H9 (cell line): ENCODE data around the gene CCDC191. TPM values are rescaled to one million over a fixed set of nuclear protein-coding genes. Genes with fewer than 3 reads are reported as not detected.

Experiments
- DNase-seq: peaks from one replicate; pipeline ENCODE4 v3.0.0-alpha.2; 2017
- H2AFZ ChIP-seq: one replicate; pipeline ENCODE4 v1.6.1; 2013; ENCODE audit warnings: mild to moderate bottlenecking, low read length, control low read depth, moderate library complexity
- H2AK5ac ChIP-seq: 2 replicates; pipeline ENCODE4 v1.6.1; 2013; ENCODE audit warnings: low read length, control low read depth, mixed read lengths; ENCODE audit not compliant: insufficient read length
- H2BK120ac ChIP-seq: one replicate; pipeline ENCODE4 v1.6.1; 2013; ENCODE audit warnings: low read depth, mild to moderate bottlenecking, low read length, control low read depth, inconsistent platforms; ENCODE audit not compliant: poor library complexity, severe bottlenecking
- H2BK12ac ChIP-seq: 2 replicates; pipeline ENCODE4 v1.6.1; 2013; ENCODE audit warnings: low read length, control low read depth, mixed read lengths, low read depth; ENCODE audit not compliant: insufficient read length
- H2BK15ac ChIP-seq: 2 replicates; pipeline ENCODE4 v1.6.1; 2013; ENCODE audit warnings: low read depth, low read length, control low read depth
- H2BK20ac ChIP-seq: one replicate; pipeline ENCODE4 v1.6.1; 2013; ENCODE audit warnings: low read depth, mild to moderate bottlenecking, low read length, control low read depth, inconsistent platforms; ENCODE audit not compliant: poor library complexity, severe bottlenecking
- H2BK5ac ChIP-seq: 2 replicates; pipeline ENCODE4 v1.6.1; 2013; ENCODE audit warnings: low read length, control low read depth, mixed read lengths; ENCODE audit not compliant: insufficient read length
- H3K14ac ChIP-seq: 2 replicates; pipeline ENCODE4 v1.6.1; 2013; ENCODE audit warnings: low read length, control low read depth; ENCODE audit not compliant: insufficient read depth
- H3K18ac ChIP-seq: 2 replicates; pipeline ENCODE4 v1.6.1; 2013; ENCODE audit warnings: low read depth, mild to moderate bottlenecking, mixed read lengths, low read length, control low read depth; ENCODE audit not compliant: insufficient read length
- H3K23ac ChIP-seq: 2 replicates; pipeline ENCODE4 v1.6.1; 2013; ENCODE audit warnings: low read length, control low read depth, mixed read lengths, low read depth; ENCODE audit not compliant: insufficient read length
- H3K23me2 ChIP-seq: 2 replicates; pipeline ENCODE4 v1.6.1; 2013; ENCODE audit warnings: low read depth, mild to moderate bottlenecking, mixed read lengths, low read length, control low read depth; ENCODE audit not compliant: insufficient read length, poor library complexity, severe bottlenecking
- H3K27ac ChIP-seq: 2 replicates; pipeline ENCODE4 v1.5.1; 2013; ENCODE audit warnings: low read length, control low read depth, mixed read lengths, low read depth; ENCODE audit not compliant: insufficient read length
- H3K27me3 ChIP-seq: 2 replicates; pipeline ENCODE4 v1.6.1; 2013; ENCODE audit warnings: low read length, control low read depth, inconsistent platforms; ENCODE audit not compliant: insufficient read depth
- H3K4ac ChIP-seq: 2 replicates; pipeline ENCODE4 v1.6.1; 2013; ENCODE audit warnings: low read depth, mild to moderate bottlenecking, control low read depth, inconsistent platforms, low read length, moderate library complexity
- H3K4me1 ChIP-seq: 2 replicates; pipeline ENCODE4 v1.6.1; 2013; ENCODE audit warnings: low read length, control low read depth, inconsistent platforms; ENCODE audit not compliant: insufficient read depth
- H3K4me2 ChIP-seq: 2 replicates; pipeline ENCODE4 v1.6.1; 2013; ENCODE audit warnings: low read length, control low read depth, mixed read lengths; ENCODE audit not compliant: insufficient read length, insufficient read depth
- H3K56ac ChIP-seq: 2 replicates; pipeline ENCODE4 v1.6.1; 2013; ENCODE audit warnings: low read depth, mild to moderate bottlenecking, mixed read lengths, low read length, control low read depth; ENCODE audit not compliant: insufficient read length
- H3K79me1 ChIP-seq: 2 replicates; pipeline ENCODE4 v1.6.1; 2013; ENCODE audit warnings: low read depth, mild to moderate bottlenecking, moderate library complexity, low read length, control low read depth, inconsistent platforms; ENCODE audit not compliant: insufficient read depth, poor library complexity, severe bottlenecking
- H3K79me2 ChIP-seq: 2 replicates; pipeline ENCODE4 v1.6.1; 2013; ENCODE audit warnings: low read length, control low read depth, inconsistent platforms; ENCODE audit not compliant: insufficient read depth
- H3K9ac ChIP-seq: 2 replicates; pipeline ENCODE4 v1.6.1; 2013; ENCODE audit warnings: low read length, control low read depth, mixed read lengths; ENCODE audit not compliant: insufficient read length; ENCODE audit errors: extremely low read depth
- H3K9me3 ChIP-seq: one replicate; pipeline ENCODE4 v1.6.1; 2013; ENCODE audit warnings: low read depth, low read length, inconsistent platforms; ENCODE audit not compliant: control insufficient read depth
- H3T11ph ChIP-seq: one replicate; pipeline ENCODE4 v1.6.1; 2013; ENCODE audit warnings: mild to moderate bottlenecking, low read length, control low read depth, inconsistent platforms
- H4K20me1 ChIP-seq: one replicate; pipeline ENCODE4 v1.6.1; 2013; ENCODE audit not compliant: control insufficient read depth, insufficient read length, insufficient read depth
- H4K5ac ChIP-seq: 2 replicates; pipeline ENCODE4 v1.6.1; 2013; ENCODE audit warnings: low read depth, mild to moderate bottlenecking, mixed read lengths, low read length, control low read depth; ENCODE audit not compliant: insufficient read length
- H4K8ac ChIP-seq: replicated peaks from 2 replicates; pipeline ENCODE4 v1.6.1; 2013; ENCODE audit warnings: low read length, control low read depth, mixed read lengths, low read depth; ENCODE audit not compliant: insufficient read length
- H4K91ac ChIP-seq: 2 replicates; pipeline ENCODE4 v1.6.1; 2013; ENCODE audit warnings: low read depth, mild to moderate bottlenecking, moderate library complexity, mixed read lengths, low read length, control low read depth; ENCODE audit not compliant: insufficient read length
- H3K27ac Mint-ChIP-seq, 3 experiments: 2 replicates in 2 of 3; 3 replicates in 1 of 3; pipeline ENCODE4 v1.8.0; 2020 to 2021; ENCODE audit warnings: mixed read lengths in 3 of 3, mild to moderate bottlenecking in 1 of 3, moderate library complexity in 1 of 3
- H3K27me3 Mint-ChIP-seq: 2 replicates; pipeline ENCODE4 v1.8.0; 2021; ENCODE audit warnings: low read depth, mild to moderate bottlenecking, moderate library complexity, mixed read lengths
- H3K36me3 Mint-ChIP-seq, 3 experiments: 2 replicates in 2 of 3; 3 replicates in 1 of 3; pipeline ENCODE4 v1.8.0; 2020 to 2021; ENCODE audit warnings: low read depth in 3 of 3, mixed read lengths in 3 of 3; ENCODE audit not compliant: insufficient read depth in 1 of 3
- H3K4me1 Mint-ChIP-seq, 2 experiments: 2 replicates each; pipeline ENCODE4 v1.8.0; 2020; ENCODE audit warnings: mixed read lengths in 2 of 2
- H3K4me3 Mint-ChIP-seq, 2 experiments: 2 replicates in 1 of 2; 3 replicates in 1 of 2; pipeline ENCODE4 v1.8.0; 2020 to 2021; ENCODE audit warnings: mild to moderate bottlenecking in 2 of 2, mixed read lengths in 2 of 2, moderate library complexity in 1 of 2
- H3K9me3 Mint-ChIP-seq, 2 experiments: 2 replicates in 1 of 2; 3 replicates in 1 of 2; pipeline ENCODE4 v1.8.0; 2020; ENCODE audit warnings: mild to moderate bottlenecking in 2 of 2, mixed read lengths in 2 of 2, moderate library complexity in 1 of 2
- WGBS: extraction: QIAGEN DNeasy Blood & Tissue Kit; methylation state at CpG from one replicate; pipeline ENCODE4 v1.1.7; 2013; ENCODE audit warnings: missing lambda C conversion rate, low lambda C conversion rate, mixed read lengths; ENCODE audit not compliant: insufficient read length; ENCODE audit errors: extremely low coverage; 5-methylcytosine and 5-hydroxymethylcytosine counted together
- total RNA-seq: library from RNA; stranded (reverse); gene quantifications from 2 replicates; pipeline ENCODE4 v1.2.1, GENCODE V29; 2021
- TF ChIP-seq, protein P1 (sequence below): fragments of 200-600 bp; sonication (generic); conservative IDR thresholded peaks from 3 replicates; pipeline ENCODE4 v1.8.0; 2021; ENCODE audit warnings: antibody characterized with exemption, mild to moderate bottlenecking

CCDC191 gene
- total RNA-seq, 1 experiment from 2014 or later = 0.68 TPM

DNA sequence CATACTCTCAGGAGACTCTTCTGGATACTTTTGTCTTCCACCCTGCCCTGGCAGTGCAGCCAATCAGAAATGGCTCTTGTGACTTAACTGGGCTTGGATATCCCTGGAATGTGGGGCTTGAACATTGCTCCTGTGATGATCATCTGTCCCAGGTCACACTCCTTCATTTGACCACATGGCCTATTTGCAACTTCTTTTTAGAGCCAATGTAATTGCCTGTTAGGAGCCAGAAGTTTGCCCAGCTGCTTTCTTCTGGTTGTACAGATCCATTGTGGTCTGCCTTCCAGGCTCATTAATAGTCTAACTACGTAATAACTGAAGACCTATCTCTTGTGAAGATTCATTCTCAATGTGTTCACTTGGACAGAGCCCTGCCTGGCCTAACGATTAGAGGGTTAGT, 30.0 kb upstream of the CCDC191 start:
- peaks cover 0 to 2% of the 10 kb centered on the region in 2 experiments; a peak in 2 of 5 replicates for H3K9me3 Mint-ChIP-seq

More for the DNA sequence above, 30.0 kb upstream of the CCDC191 start:
- H3K56ac ChIP-seq = no peak overlapping the region
- H3K4me3 Mint-ChIP-seq = no peak overlapping the region
- no peak overlapping the region for H3K14ac ChIP-seq
- H3K4me1 Mint-ChIP-seq = peaks cover 0 to 3% of the 10 kb centered on the region in 2 experiments; a peak in 1 of 4 replicates
- H4K20me1 ChIP-seq = no peaks in the 10 kb centered on the region
- no peak overlapping the region for H2AFZ ChIP-seq
- H3K18ac ChIP-seq = no peak overlapping the region
- H4K5ac ChIP-seq = no peak overlapping the region
- no peak overlapping the region for H3T11ph ChIP-seq
- TF ChIP-seq, protein P1, sequence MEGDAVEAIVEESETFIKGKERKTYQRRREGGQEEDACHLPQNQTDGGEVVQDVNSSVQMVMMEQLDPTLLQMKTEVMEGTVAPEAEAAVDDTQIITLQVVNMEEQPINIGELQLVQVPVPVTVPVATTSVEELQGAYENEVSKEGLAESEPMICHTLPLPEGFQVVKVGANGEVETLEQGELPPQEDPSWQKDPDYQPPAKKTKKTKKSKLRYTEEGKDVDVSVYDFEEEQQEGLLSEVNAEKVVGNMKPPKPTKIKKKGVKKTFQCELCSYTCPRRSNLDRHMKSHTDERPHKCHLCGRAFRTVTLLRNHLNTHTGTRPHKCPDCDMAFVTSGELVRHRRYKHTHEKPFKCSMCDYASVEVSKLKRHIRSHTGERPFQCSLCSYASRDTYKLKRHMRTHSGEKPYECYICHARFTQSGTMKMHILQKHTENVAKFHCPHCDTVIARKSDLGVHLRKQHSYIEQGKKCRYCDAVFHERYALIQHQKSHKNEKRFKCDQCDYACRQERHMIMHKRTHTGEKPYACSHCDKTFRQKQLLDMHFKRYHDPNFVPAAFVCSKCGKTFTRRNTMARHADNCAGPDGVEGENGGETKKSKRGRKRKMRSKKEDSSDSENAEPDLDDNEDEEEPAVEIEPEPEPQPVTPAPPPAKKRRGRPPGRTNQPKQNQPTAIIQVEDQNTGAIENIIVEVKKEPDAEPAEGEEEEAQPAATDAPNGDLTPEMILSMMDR = no peak
- no peak overlapping the region for H2BK20ac ChIP-seq
- no peak overlapping the region for H2BK15ac ChIP-seq
- no peak overlapping the region for H2AK5ac ChIP-seq
- no peak overlapping the region for H3K4ac ChIP-seq
- no peaks in the 10 kb centered on the region for H3K79me1 ChIP-seq
- H3K9ac ChIP-seq = no peak overlapping the region
- H3K27ac ChIP-seq = no peak overlapping the region
- H3K9me3 ChIP-seq = no peaks in the 10 kb centered on the region
- H2BK120ac ChIP-seq = no peak overlapping the region
- no peak for DNase-seq
- no peaks in the 10 kb centered on the region for H3K27me3 Mint-ChIP-seq
- H3K79me2 ChIP-seq = no peaks in the 10 kb centered on the region
- H3K36me3 Mint-ChIP-seq = peaks cover 45 to 65% (median 59%) of the 10 kb centered on the region in 3 experiments
- no peak overlapping the region for H3K23ac ChIP-seq
- no peak overlapping the region for H3K4me2 ChIP-seq
- H4K8ac ChIP-seq = no peak overlapping the region
- no peaks in the 10 kb centered on the region for H3K23me2 ChIP-seq
- H3K27ac Mint-ChIP-seq = no peak overlapping the region
- no peaks in the 10 kb centered on the region; the same call in 1 of the 2 replicates for H3K27me3 ChIP-seq
- no peak overlapping the region for H2BK5ac ChIP-seq
- H3K4me1 ChIP-seq = no peaks in the 10 kb centered on the region
- WGBS = no CpG with 5 or more reads among the region's 2 CpGs
- H2BK12ac ChIP-seq = no peak overlapping the region
- no peak overlapping the region for H4K91ac ChIP-seq
